BJ (cell line): Measurements from ENCODE around the gene ZEB2. TPM values are rescaled to one million over a fixed set of nuclear protein-coding genes. Genes with fewer than 3 reads are reported as not detected.

Experiments used
- CTCF ChIA-PET: fragments of 350-600 bp; formaldehyde crosslinking; extraction: SDS; loops from one replicate; lab custom pipeline; 2021; ENCODE audit warnings: antibody characterized with exemption, inconsistent platforms; lab: Yijun Ruan, JAX
- POLR2A ChIA-PET: fragments of 300-600 bp; sonication (Branson Sonifier 250); formaldehyde crosslinking; extraction: SDS; loops from one replicate; lab custom pipeline; 2021; ENCODE audit warnings: antibody characterized with exemption; lab: Charles Lee
- DNase-seq: peaks from one replicate; pipeline ENCODE4 v3.0.0-alpha.2; 2011; ENCODE audit warnings: low read depth
- H3K27me3 ChIP-seq: 2 replicates; pipeline ENCODE4 v1.6.0; 2011; ENCODE audit warnings: low read length; ENCODE audit not compliant: control insufficient read depth, insufficient read depth
- H3K36me3 ChIP-seq: 2 replicates; pipeline ENCODE4 v1.5.1; 2011; ENCODE audit warnings: low read length; ENCODE audit not compliant: control insufficient read depth, insufficient read depth
- H3K4me3 ChIP-seq: 2 replicates; pipeline ENCODE4 v1.5.1; 2011; ENCODE audit warnings: low read depth, mild to moderate bottlenecking, control low read depth, low read length
- polyA plus RNA-seq: library from polyadenylated mRNA; depleted of rRNA; stranded (reverse); fragments of >200 nt; gene quantifications from 2 replicates; pipeline ENCODE4 v1.2.3, GENCODE V29; 2011
- TF ChIP-seq, protein P1 (sequence below): IDR thresholded peaks from 2 replicates; pipeline ENCODE4 v1.5.1; 2011; ENCODE audit warnings: low read depth, mild to moderate bottlenecking, control low read depth, inconsistent platforms, low read length, moderate library complexity; ENCODE audit not compliant: insufficient read depth

The ZEB2 gene
- polyA plus RNA-seq, 1 experiment = 60.2 TPM

DNA sequence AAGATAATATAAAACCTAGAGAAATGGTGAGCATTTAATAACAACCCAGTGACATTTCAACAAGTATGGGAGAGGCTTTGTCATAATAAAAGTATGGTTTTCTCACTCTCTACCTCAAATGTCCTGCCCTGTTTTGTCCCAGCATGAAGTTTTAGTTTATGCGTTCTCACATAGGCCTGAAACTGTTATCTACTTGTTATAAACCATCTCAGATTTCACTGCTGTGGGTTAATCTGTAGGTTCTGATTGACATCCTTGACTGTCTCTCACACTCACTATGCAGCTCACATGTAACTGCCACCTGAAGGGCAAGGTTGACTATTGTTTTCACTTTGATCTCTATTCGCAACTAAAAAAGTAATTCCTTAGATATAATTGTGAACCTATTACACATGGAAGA, 44.9 kb downstream of the ZEB2 start:
- Histone ChIP-seq H3K27me3 (no peaks in the 10 kb centered on the region), H3K36me3 (peaks cover 1% of the 10 kb centered on the region; the same call in 1 of the 2 replicates), H3K4me3 (no peak overlapping the region)
- no peak for DNase-seq
- TF ChIP-seq, protein P1, sequence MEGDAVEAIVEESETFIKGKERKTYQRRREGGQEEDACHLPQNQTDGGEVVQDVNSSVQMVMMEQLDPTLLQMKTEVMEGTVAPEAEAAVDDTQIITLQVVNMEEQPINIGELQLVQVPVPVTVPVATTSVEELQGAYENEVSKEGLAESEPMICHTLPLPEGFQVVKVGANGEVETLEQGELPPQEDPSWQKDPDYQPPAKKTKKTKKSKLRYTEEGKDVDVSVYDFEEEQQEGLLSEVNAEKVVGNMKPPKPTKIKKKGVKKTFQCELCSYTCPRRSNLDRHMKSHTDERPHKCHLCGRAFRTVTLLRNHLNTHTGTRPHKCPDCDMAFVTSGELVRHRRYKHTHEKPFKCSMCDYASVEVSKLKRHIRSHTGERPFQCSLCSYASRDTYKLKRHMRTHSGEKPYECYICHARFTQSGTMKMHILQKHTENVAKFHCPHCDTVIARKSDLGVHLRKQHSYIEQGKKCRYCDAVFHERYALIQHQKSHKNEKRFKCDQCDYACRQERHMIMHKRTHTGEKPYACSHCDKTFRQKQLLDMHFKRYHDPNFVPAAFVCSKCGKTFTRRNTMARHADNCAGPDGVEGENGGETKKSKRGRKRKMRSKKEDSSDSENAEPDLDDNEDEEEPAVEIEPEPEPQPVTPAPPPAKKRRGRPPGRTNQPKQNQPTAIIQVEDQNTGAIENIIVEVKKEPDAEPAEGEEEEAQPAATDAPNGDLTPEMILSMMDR = no peak
- ChIA-PET POLR2A (no interaction called here), CTCF (interaction anchor here (0.9 kb wide), 1 partner anchor 17 kb away, joined by 3 read pairs; no protein-coding TSS in a partner anchor)

DNA sequence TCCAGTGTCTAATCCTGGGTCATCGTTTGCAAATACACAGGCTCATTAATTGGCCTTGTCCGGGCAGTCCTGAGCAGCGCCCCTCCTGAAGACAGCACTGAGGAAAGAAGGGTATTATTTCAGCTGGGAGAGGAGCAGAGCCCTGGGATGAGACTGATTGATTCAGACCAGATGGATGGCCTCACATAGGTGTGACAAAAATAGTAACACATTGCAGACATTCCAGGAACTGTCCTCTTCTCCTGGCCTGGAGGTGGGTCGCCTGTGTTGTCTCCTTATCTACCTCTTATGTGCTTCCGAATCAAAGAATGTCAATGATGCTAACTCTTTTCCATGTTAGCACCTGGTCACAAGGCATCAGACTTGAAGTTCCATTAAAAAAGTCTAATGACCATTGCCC, 45.9 kb downstream of the ZEB2 start:
- ChIA-PET POLR2A (no interaction called here), CTCF (no interaction called here)
- Histone ChIP-seq H3K4me3 (no peak overlapping the region), H3K27me3 (no peaks in the 10 kb centered on the region), H3K36me3 (peaks cover 1% of the 10 kb centered on the region; the same call in 1 of the 2 replicates)
- no peak for DNase-seq
- TF ChIP-seq, protein P1 = no peak

DNA sequence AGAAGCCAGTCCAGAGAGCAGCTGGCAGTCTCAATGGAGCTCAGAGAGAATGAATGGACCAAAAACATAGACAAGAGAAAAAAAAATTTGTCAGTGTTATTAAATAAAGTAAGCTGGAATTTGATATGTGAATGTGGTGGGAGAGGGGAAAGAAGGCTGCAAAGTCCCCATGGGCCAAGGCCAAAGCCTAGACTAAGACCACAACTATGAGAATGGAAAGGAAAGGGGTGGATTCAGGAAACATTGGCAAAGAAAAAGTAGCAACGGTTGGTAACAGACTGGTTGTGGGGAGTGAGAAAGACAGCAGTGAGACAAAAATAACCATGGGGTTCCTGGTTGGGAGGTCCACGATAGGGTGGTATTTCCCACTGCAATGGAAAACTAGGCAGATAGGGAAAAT, 47.0 kb downstream of the ZEB2 start:
- DNase-seq = no peak
- CTCF ChIA-PET = interaction anchor here (1.2 kb wide), 1 partner anchor 14 kb away, joined by 3 read pairs; no protein-coding TSS in a partner anchor
- H3K36me3 ChIP-seq = peaks cover 1% of the 10 kb centered on the region; the same call in 1 of the 2 replicates
- no peak overlapping the region for H3K4me3 ChIP-seq
- POLR2A ChIA-PET = no interaction called here
- no peaks in the 10 kb centered on the region for H3K27me3 ChIP-seq
- TF ChIP-seq, protein P1 = no peak

DNA sequence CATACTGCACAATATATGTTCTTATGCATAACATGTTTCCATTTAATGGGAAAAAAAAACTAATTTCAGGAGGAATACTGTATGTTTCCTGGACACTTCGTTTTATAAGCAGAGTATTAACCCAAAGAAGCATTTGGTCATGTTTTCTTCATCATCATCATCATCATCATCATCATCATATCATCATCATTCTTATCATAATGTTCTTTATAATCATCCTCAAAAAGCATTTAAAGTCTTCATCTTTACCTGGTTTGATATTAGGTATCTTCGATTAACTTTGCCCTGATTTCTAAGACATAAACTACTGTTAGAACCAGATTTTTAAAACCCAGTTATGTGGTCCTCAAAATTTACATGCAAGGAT, 47.9 kb downstream of the ZEB2 start:
- TF ChIP-seq, protein P1 = no peak
- Histone ChIP-seq H3K27me3 (no peaks in the 10 kb centered on the region), H3K36me3 (peaks cover 1% of the 10 kb centered on the region; the same call in 1 of the 2 replicates), H3K4me3 (no peak overlapping the region)
- POLR2A ChIA-PET = no interaction called here
- CTCF ChIA-PET = no interaction called here
- DNase-seq = no peak

DNA sequence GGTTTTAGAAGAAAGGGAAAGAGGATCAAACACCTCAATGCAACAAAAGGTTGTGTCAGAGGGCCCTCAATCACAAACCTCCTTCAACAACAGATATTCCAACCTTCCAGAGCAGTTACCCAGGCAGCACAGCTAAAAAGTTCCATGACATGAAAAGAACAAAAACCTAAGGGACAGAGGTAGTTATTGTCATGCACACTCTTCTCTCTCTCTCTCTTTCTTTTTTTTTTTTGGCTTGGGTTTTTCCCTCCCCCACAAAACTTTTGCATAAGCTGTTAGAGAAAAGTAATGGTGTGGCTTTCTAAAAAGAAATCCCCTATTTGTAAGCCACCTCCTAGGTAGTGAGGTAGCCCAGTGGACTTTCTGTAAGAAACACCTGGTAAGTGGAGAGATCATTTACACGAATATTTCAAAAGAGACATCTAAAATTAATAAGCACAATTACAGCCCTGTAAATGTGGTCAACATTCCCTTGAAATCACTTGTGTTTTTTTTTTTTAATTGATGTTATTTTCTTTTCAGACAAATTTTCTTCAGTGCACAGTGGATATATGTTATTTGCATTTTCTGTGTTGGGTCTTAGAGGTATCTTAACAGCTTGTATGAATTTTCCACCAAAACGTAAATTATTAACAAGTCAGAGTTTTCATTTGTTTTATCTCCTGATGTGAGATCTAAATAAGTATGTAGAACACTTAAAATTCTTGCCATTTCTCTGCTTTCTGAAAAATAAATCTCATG, 48.4 kb downstream of the ZEB2 start:
- DNase-seq = no peak
- Histone ChIP-seq H3K4me3 (no peak overlapping the region), H3K27me3 (no peaks in the 10 kb centered on the region), H3K36me3 (peaks cover 1% of the 10 kb centered on the region; the same call in 1 of the 2 replicates)
- ChIA-PET CTCF (no interaction called here), POLR2A (no interaction called here)
- TF ChIP-seq, protein P1 = no peak
